Stimulated activated CD8-positive, alpha-beta memory T cell treated with anti-CD3 and anti-CD28 coated beads, Interleukin-4, amount 100 ng/mL, for 4 hours (primary cell): ENCODE results near the gene IGF2BP3.
"Not testable (repeated sequence)": the region's sequence is repeated elsewhere in the genome, so short reads cannot be mapped to it uniquely, and the experiment has no call there.

Experiments used
- DNase-seq, 2 donors: peaks; one replicate each; pipeline ENCODE4 v3.0.0-alpha.2; 2020; ENCODE audit warnings: low read depth in 2 of 2, low spot score in 1 of 2

Gene IGF2BP3

DNA sequence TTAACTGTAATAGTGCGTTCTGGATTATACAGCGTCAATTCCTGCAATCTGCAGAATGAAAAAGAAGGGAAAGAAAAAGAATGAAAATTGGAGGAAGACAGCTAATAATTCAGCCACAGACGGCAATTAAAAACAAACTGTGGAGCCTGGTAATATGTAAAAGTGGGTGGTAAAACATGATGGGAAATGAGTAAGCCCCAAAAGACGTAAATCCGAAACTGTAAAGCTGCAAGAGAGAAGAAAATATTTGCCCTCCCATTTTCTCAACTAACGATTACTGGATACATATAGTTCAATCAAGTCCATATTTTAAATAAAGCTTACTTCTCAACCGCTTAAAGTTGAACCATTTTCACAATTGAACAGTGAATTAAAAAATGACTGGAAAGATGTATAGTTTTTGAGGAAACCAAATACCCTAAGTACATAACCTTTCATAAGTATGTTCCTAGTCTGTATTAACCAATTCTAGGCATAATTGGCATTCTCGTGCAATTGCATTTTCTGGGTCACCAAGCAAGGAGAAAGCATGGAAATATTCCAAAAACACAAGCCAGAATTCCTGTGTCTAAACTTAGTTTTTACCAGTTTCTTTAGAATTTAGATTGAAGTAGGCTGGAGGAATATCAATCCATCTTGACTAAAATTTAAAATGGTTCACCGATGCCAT, 126.3 kb downstream of the IGF2BP3 start:
- no peak for DNase-seq

GRCh38 chr7:23343102-23343501, 127.2 kb downstream of the IGF2BP3 start:
- no peak for DNase-seq

GRCh38 chr7:23341846-23342598, 128.3 kb downstream of the IGF2BP3 start:
- no peak for DNase-seq

- no peak for DNase-seq
Observed at GRCh38 chr7:23338863-23339262, 131.4 kb downstream of the IGF2BP3 start.

DNA sequence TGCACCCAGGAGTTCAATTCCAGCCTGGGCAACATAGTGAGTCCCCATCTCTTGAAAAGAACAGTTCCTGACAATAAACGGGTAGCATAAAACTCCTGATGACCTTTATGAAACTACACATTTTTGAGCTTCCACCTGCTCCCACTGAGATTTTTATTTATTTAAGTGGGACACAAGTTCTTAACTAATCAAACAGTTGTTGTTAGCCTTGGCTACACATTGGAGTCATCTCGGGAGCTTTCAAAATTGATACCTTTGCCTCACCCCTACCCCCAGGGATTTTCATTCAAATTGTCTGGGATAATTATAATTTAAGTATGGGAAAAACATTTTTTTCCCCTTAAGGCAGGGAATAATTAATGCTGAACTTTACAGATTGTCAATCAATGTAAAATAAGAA, 131.9 kb downstream of the IGF2BP3 start:
- no peak for DNase-seq

- no peak for DNase-seq
Observed at GRCh38 chr7:23337374-23337773, 132.9 kb downstream of the IGF2BP3 start.

- DNase-seq: no peak
Observed at GRCh38 chr7:23336799-23337283, 133.4 kb downstream of the IGF2BP3 start.

GRCh38 chr7:23336086-23336485, 134.2 kb downstream of the IGF2BP3 start:
- no peak for DNase-seq

DNA sequence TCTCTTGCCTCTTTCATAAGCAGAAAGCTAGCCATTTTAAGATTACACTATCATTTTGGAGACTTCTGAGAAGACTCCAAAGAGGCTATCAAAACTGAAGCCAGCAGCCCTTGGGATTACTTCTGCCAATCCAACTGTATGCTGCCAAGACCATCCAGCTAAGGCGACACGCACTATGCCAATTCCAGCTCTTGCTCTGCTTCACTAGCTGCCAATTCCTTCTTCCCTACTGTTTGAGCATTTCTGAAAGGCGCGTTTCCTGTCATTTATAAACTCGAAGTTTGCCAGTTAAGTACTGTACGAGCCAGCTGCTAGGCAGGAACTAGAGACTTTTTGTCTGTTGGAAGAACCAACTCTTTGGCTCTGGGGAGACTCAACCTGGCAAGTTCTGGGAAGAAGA, 134.7 kb downstream of the IGF2BP3 start:
- no peak for DNase-seq

- DNase-seq: no peak
Observed at GRCh38 chr7:23335136-23335535, 135.2 kb downstream of the IGF2BP3 start.

GRCh38 chr7:23334482-23335056, 135.7 kb downstream of the IGF2BP3 start:
- DNase-seq: no peak

DNA sequence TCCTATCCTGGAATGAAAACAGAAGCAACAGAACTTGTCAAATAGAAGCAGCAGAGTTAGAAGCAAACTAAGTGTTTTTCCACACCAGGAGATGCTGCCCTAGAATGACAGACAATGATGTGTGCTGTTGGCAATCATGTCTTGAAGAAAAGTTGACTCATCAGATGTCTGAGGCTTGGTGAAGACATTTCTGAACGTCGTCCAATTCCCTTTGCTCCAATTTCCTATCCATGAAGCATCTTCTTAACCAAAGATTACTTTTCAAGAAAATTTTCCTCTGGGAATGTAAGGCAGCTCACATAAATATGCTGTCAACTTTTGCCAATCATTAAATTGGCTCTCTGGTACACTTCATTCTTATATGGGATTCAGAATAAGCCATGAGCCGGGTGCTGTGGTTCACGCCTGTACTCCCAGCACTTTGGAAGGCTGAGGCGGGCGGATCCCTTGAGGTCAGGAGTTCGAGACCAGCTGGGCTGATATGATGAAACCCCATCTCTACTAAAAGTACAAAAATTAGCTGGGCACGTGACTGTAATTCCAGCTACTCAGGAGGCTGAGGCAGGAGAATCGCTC, 136.5 kb downstream of the IGF2BP3 start:
- no peak for DNase-seq

DNA sequence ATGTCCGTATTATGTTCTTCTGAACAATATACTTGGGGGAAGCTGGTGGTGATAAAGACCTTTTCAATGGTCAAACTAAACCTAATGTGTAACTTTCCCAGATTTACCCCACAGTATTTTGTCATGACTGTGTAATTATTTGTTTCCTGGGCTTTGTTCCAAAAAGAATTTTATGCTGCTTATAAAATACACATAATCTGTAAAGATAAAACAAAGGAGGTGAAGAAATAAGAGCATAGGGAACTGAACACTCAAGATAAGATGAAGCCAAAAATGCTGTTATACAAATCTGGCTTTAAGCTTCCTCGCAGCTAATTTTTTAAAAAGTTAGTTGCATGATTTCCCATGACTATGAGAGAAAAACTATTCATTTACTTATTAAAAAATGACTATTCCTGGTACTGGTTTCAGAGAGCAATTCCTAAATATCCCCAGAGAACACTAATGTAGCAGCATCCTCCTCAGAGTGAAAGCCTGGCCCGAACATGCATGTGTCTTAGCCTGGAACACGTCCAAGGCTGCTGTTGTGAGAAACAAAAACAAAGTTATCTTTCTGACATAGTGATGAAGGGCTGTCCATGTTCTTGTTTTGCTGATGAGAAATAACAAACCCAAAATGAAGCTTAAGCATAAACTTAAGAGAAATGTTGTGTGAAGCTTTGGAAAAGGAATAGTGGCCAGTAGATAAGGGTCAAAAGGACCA, 137.2 kb downstream of the IGF2BP3 start:
- DNase-seq: no peak

DNA sequence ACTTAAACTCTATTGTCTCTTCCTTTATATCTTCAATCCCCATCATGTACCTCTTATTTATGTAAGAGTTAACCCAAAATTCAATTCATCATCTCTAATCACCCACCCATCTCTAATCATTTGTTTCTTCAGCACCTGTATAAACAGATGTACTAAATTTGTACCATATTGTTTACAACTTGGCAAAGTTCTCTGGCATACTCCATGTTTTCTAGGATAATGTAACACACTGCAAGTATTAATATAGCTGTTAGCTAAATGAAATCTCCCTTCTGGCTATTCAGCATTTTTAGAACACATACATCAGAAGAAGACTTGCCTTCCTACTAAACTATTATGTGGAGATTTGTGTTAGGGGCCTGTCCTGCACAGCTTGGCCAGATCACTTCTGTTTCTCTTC, 138.1 kb downstream of the IGF2BP3 start:
- no peak for DNase-seq

DNA sequence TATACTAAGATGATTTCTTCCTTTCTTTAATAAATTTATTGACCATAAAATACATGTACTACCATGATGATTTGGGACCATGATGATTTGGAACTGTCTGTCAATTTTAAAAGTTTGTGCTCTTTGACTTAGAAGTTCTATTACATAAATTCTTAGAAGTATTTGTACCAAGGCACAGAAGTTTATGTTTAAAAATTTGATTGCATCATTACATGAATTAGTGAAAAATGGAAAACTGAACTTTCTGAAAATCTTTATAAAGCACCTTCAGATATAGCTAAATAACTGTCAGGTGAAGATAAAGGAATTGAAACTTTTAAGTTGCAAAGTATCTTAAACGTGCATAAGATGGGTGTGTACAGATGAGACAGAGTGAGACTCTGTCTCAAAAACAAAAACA, 139.2 kb downstream of the IGF2BP3 start:
- no peak for DNase-seq

GRCh38 chr7:23315366-23315765, 154.9 kb downstream of the IGF2BP3 start:
- DNase-seq: no peak

- DNase-seq: not testable (repeated sequence)
Observed at GRCh38 chr7:23312141-23312540, 158.2 kb downstream of the IGF2BP3 start.

DNA sequence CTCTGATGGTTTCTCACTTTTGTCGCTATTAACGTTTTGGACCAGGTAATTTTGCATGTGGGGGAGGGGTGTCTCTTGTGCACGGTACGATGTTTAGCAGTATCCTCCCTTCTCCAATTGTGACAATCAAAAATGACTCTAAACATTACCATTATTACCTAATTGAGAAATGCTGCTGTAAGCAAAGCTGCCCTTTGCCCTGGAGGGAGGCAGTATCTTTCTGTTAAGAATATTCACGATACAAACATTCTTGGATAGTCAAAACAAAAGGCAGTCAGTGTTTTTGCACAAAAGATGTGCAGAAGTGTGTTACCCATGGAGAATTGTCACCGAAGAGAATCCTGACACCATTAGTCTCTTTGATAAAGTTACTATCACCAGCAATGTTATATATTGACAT, 161.5 kb downstream of the IGF2BP3 start:
- no peak for DNase-seq

DNA sequence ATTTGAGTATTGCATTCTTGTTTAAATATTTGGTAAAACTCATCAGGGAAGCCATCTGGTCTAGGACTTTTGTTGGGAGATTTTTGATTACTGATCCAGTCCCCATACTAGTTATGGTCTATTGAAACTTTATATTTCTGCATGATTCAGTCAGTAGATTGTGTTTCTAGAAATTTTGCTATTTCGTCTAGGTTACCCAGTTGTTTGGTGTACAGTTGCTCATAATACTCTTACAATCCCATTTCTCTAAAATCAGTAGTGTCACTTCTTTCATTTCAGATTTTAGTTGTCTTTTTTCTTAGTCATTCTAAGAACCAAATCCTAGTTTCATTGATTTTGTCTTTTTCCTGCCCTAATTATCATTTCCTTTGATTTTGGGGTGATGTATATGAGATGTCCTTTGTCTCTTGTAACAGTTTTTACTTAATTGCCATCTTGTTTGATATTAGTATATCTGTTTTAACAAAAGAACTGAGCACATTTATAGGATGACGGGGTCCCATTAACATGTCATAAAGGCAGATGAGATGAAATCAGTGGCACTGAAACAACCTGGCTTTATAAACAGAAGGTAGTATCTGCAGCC, 163.3 kb downstream of the IGF2BP3 start:
- DNase-seq: no peak

DNA sequence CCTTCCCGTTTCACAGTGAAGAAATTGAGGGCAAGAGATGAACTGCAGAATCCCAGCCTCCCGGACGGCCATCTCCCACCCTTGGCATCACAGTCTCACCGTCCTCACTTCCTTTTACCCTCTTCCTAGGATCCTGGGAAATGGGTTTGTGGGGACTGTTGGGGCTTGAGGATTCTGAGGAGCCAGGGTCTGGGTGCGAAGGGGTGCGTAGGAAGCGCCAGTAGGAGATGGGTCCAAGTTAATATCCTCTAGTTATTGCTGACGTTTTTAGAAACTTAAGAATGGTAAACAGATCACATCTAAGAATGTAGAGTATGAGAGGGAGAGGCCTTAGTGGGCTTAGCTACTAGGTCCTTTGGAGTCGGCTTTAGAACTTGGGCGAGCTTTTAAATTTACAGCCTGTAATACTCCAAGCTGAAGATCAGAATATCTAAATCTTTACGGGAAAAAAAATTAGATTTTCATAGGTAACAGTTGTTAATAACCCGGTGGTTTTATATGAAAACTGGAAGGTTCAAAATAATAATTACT, 170.5 kb downstream of the IGF2BP3 start:
- DNase-seq: no peak
